ENCODE measurements around the gene HOXC11.
A peak's percentile ranks its signal among the peaks of the same experiment; 100 is the strongest.

Gene HOXC11

GRCh38 chr12:54019091-54019811, 46.3 kb downstream of the HOXC11 start:
- peaks cover 19% of the 10 kb centered on the region; the same call in 1 of the 2 replicates for H3K4me1 ChIP-seq (ENCODE audit: insufficient read depth, low read length)
- WGBS, result under 1% methylated on average over 36 of the region's 43 CpGs
- no peak overlapping the region for H3K9ac ChIP-seq (ENCODE audit: low read depth, low read length)
- peak overlapping the region; percentile 14; the same call in 1 of the 2 replicates for H3K4me3 ChIP-seq (ENCODE audit: low read length)
- no peak overlapping the region for H3K27ac ChIP-seq (ENCODE audit: low read depth, low read length)
- no peaks in the 10 kb centered on the region for H3K36me3 ChIP-seq (ENCODE audit: insufficient read depth, low read length)
- peaks cover 100% of the 10 kb centered on the region for H3K27me3 ChIP-seq (ENCODE audit: insufficient read depth, low read length)
- H3K9me3 ChIP-seq (ENCODE audit: insufficient read depth, low read depth, low read length), result no peaks in the 10 kb centered on the region

GRCh38 chr12:54019924-54020590, 47.1 kb downstream of the HOXC11 start:
- 10% methylated on average over 8 of the region's 10 CpGs for WGBS
- H3K9ac ChIP-seq (ENCODE audit: low read depth, low read length), result no peak overlapping the region
- no peak overlapping the region for H3K4me3 ChIP-seq (ENCODE audit: low read length)
- H3K9me3 ChIP-seq (ENCODE audit: insufficient read depth, low read depth, low read length), result no peaks in the 10 kb centered on the region
- H3K27ac ChIP-seq (ENCODE audit: low read depth, low read length), result no peak overlapping the region
- H3K36me3 ChIP-seq (ENCODE audit: insufficient read depth, low read length), result no peaks in the 10 kb centered on the region
- peaks cover 100% of the 10 kb centered on the region for H3K27me3 ChIP-seq (ENCODE audit: insufficient read depth, low read length)
- H3K4me1 ChIP-seq (ENCODE audit: insufficient read depth, low read length), result peaks cover 19% of the 10 kb centered on the region; the same call in 1 of the 2 replicates

- Histone ChIP-seq H3K27me3 (ENCODE audit: insufficient read depth, low read length) (peaks cover 100% of the 10 kb centered on the region), H3K4me3 (ENCODE audit: low read length) (no peak overlapping the region), H3K4me1 (ENCODE audit: insufficient read depth, low read length) (peaks cover 19% of the 10 kb centered on the region; the same call in 1 of the 2 replicates)
These were observed 47.9 kb downstream of the HOXC11 start for GRCh38 chr12:54020591-54021405.

GRCh38 chr12:54021432-54022013, 48.6 kb downstream of the HOXC11 start:
- 4% methylated on average over 15 of the region's 16 CpGs for WGBS
- no peak overlapping the region for H3K9ac ChIP-seq (ENCODE audit: low read depth, low read length)
- H3K27me3 ChIP-seq (ENCODE audit: insufficient read depth, low read length), result peaks cover 100% of the 10 kb centered on the region
- peaks cover 19% of the 10 kb centered on the region; the same call in 1 of the 2 replicates for H3K4me1 ChIP-seq (ENCODE audit: insufficient read depth, low read length)
- H3K27ac ChIP-seq (ENCODE audit: low read depth, low read length), result no peak overlapping the region
- no peaks in the 10 kb centered on the region for H3K9me3 ChIP-seq (ENCODE audit: insufficient read depth, low read depth, low read length)
- no peaks in the 10 kb centered on the region for H3K36me3 ChIP-seq (ENCODE audit: insufficient read depth, low read length)
- H3K4me3 ChIP-seq (ENCODE audit: low read length), result no peak overlapping the region

More at GRCh38 chr12:54020591-54021405, 47.9 kb downstream of the HOXC11 start:
- Histone ChIP-seq H3K9me3 (ENCODE audit: insufficient read depth, low read depth, low read length) (no peaks in the 10 kb centered on the region), H3K27ac (ENCODE audit: low read depth, low read length) (no peak overlapping the region), H3K9ac (ENCODE audit: low read depth, low read length) (no peak overlapping the region), H3K36me3 (ENCODE audit: insufficient read depth, low read length) (no peaks in the 10 kb centered on the region)
- 16% methylated on average over 23 of the region's 23 CpGs for WGBS

- peaks cover 14% of the 10 kb centered on the region; the same call in 1 of the 2 replicates for H3K4me1 ChIP-seq (ENCODE audit: insufficient read depth, low read length)
- no peak overlapping the region for H3K9ac ChIP-seq (ENCODE audit: low read depth, low read length)
- no peak overlapping the region for H3K27ac ChIP-seq (ENCODE audit: low read depth, low read length)
- H3K36me3 ChIP-seq (ENCODE audit: insufficient read depth, low read length), result no peaks in the 10 kb centered on the region
- WGBS, result 16% methylated on average over 7 of the region's 8 CpGs
- H3K27me3 ChIP-seq (ENCODE audit: insufficient read depth, low read length), result peaks cover 100% of the 10 kb centered on the region
- no peak overlapping the region for H3K4me3 ChIP-seq (ENCODE audit: low read length)
- no peaks in the 10 kb centered on the region for H3K9me3 ChIP-seq (ENCODE audit: insufficient read depth, low read depth, low read length)
These were observed 50.3 kb downstream of the HOXC11 start for GRCh38 chr12:54022960-54023884.

- Histone ChIP-seq H3K9ac (ENCODE audit: low read depth, low read length) (no peak overlapping the region), H3K27me3 (ENCODE audit: insufficient read depth, low read length) (peaks cover 100% of the 10 kb centered on the region), H3K36me3 (ENCODE audit: insufficient read depth, low read length) (no peaks in the 10 kb centered on the region), H3K9me3 (ENCODE audit: insufficient read depth, low read depth, low read length) (no peaks in the 10 kb centered on the region), H3K27ac (ENCODE audit: low read depth, low read length) (no peak overlapping the region), H3K4me3 (ENCODE audit: low read length) (no peak overlapping the region), H3K4me1 (ENCODE audit: insufficient read depth, low read length) (peaks cover 9% of the 10 kb centered on the region; the same call in 1 of the 2 replicates)
- WGBS, result 3% methylated on average over 17 of the region's 17 CpGs
These were observed 51.2 kb downstream of the HOXC11 start for GRCh38 chr12:54024127-54024526.

- Histone ChIP-seq H3K27ac (ENCODE audit: low read depth, low read length) (no peak overlapping the region), H3K4me1 (ENCODE audit: insufficient read depth, low read length) (peaks cover 6% of the 10 kb centered on the region; the same call in 1 of the 2 replicates), H3K27me3 (ENCODE audit: insufficient read depth, low read length) (peaks cover 100% of the 10 kb centered on the region), H3K9me3 (ENCODE audit: insufficient read depth, low read depth, low read length) (no peaks in the 10 kb centered on the region), H3K9ac (ENCODE audit: low read depth, low read length) (no peak overlapping the region), H3K4me3 (ENCODE audit: low read length) (no peak overlapping the region), H3K36me3 (ENCODE audit: insufficient read depth, low read length) (no peaks in the 10 kb centered on the region)
- 23% methylated on average over 5 of the region's 5 CpGs for WGBS
These were observed 51.8 kb downstream of the HOXC11 start for GRCh38 chr12:54024581-54025305.

- Histone ChIP-seq H3K4me1 (ENCODE audit: insufficient read depth, low read length) (peaks cover 3% of the 10 kb centered on the region; the same call in 1 of the 2 replicates), H3K27ac (ENCODE audit: low read depth, low read length) (no peak overlapping the region), H3K4me3 (ENCODE audit: low read length) (no peak overlapping the region), H3K9ac (ENCODE audit: low read depth, low read length) (no peak overlapping the region), H3K9me3 (ENCODE audit: insufficient read depth, low read depth, low read length) (no peaks in the 10 kb centered on the region), H3K36me3 (ENCODE audit: insufficient read depth, low read length) (no peaks in the 10 kb centered on the region), H3K27me3 (ENCODE audit: insufficient read depth, low read length) (peaks cover 100% of the 10 kb centered on the region)
- 16% methylated on average over 7 of the region's 7 CpGs for WGBS
These were observed 52.8 kb downstream of the HOXC11 start for GRCh38 chr12:54025499-54026405.

All from HUES64 (cell line).